SHP77 treated with DMSO at 0.1 percent for 48 hours (cell line): Measurements from ENCODE around the gene OR51B2.
"Not testable (repeated sequence)": the region's sequence is repeated elsewhere in the genome, so short reads cannot be mapped to it uniquely, and the experiment has no call there.

ENCODE experiments used
- DNase-seq: peaks from one replicate; lab custom pipeline; 2025; lab: John Stamatoyannopoulos, UW

The OR51B2 gene

GRCh38 chr11:5324197-5324596 lies at the start of gene OR51B2:
OR51B2 (minus strand) TSS chr11:5324297; CDS start chr11:5324297, 0 bp downstream.
- no peak for DNase-seq

- DNase-seq = no peak
Observed at GRCh38 chr11:5369789-5370188, 45.7 kb upstream of the OR51B2 start.

GRCh38 chr11:5368502-5369043 lies 44.5 kb upstream of the OR51B2 start:
- no peak for DNase-seq

- DNase-seq = no peak
Observed at GRCh38 chr11:5367448-5368074, 43.5 kb upstream of the OR51B2 start.

GRCh38 chr11:5366856-5367255 lies 42.8 kb upstream of the OR51B2 start:
- no peak for DNase-seq

GRCh38 chr11:5366365-5366764 lies 42.3 kb upstream of the OR51B2 start:
- not testable (repeated sequence) for DNase-seq

GRCh38 chr11:5364214-5364613 lies 40.1 kb upstream of the OR51B2 start:
- no peak for DNase-seq

GRCh38 chr11:5363679-5364078 lies 39.6 kb upstream of the OR51B2 start:
- no peak for DNase-seq

GRCh38 chr11:5362017-5362625 lies 38.0 kb upstream of the OR51B2 start:
- DNase-seq = no peak

GRCh38 chr11:5356031-5356430 lies 31.9 kb upstream of the OR51B2 start:
- not testable (repeated sequence) for DNase-seq

GRCh38 chr11:5351208-5351607 lies 27.1 kb upstream of the OR51B2 start, which contains the start of gene OR51B6:
OR51B6 (plus strand) TSS chr11:5351508; CDS start chr11:5351508, 0 bp downstream.
- DNase-seq = no peak

- no peak for DNase-seq
Observed at GRCh38 chr11:5349550-5349949, 25.5 kb upstream of the OR51B2 start.

GRCh38 chr11:5348551-5349194 lies 24.6 kb upstream of the OR51B2 start:
- DNase-seq = no peak

- no peak for DNase-seq
Observed at GRCh38 chr11:5345831-5346230, 21.7 kb upstream of the OR51B2 start.

- no peak for DNase-seq
Observed at GRCh38 chr11:5343474-5344335, 19.6 kb upstream of the OR51B2 start, which contains the start of gene OR51B5. OR51B5 (minus strand) TSS chr11:5343524; CDS start chr11:5343524, 0 bp downstream.

- no peak for DNase-seq
Observed at GRCh38 chr11:5339771-5340322, 15.8 kb upstream of the OR51B2 start.

GRCh38 chr11:5337253-5337652 lies 13.2 kb upstream of the OR51B2 start:
- DNase-seq = not testable (repeated sequence)

GRCh38 chr11:5336331-5336730 lies 12.2 kb upstream of the OR51B2 start:
- no peak for DNase-seq

- DNase-seq = no peak
Observed at GRCh38 chr11:5335170-5335569, 11.1 kb upstream of the OR51B2 start.

- DNase-seq = no peak
Observed at GRCh38 chr11:5317292-5317691, 6.8 kb downstream of the OR51B2 start.

- not testable (repeated sequence) for DNase-seq
Observed at GRCh38 chr11:5313326-5314023, 10.6 kb downstream of the OR51B2 start.
